Measurements from ENCODE around the gene ARL1. TPM values are rescaled to one million over a fixed set of nuclear protein-coding genes. Genes with fewer than 3 reads are reported as not detected.
A peak's percentile ranks its signal among the peaks of the same experiment; 100 is the strongest.
"Not testable (repeated sequence)": the region's sequence is repeated elsewhere in the genome, so short reads cannot be mapped to it uniquely, and the experiment has no call there.

Gene ARL1
- 92.6 TPM for total RNA-seq
- long read RNA-seq, transcript ARL1-201 (6 exons, 3,241 nt) = major isoform, 99 of 112 reads
- long read RNA-seq, partial matches to known transcripts = 1 of 112 reads
- long read RNA-seq, other reads (novel, unspliced or antisense) = 9 of 112 reads

- peak; percentile 94 for DNase-seq (ENCODE audit: low spot score)
- intact Hi-C loops (cut with DNase I) = loop anchor here (5.0 kb wide), 2 partner anchors 290 to 420 kb away; partner anchors contain the start of gene CHPT1
Observed at GRCh38 chr12:101407436-101408345, at the start of gene ARL1. ARL1 (minus strand) TSS chr12:101407772; CDS start chr12:101407645, 127 bp downstream.

GRCh38 chr12:101455685-101456084 lies 48.1 kb upstream of the ARL1 start:
- DNase-seq (ENCODE audit: low spot score) = no peak
- intact Hi-C loops (cut with DNase I) = no loop called here

- intact Hi-C loops (cut with DNase I) = no loop called here
- no peak for DNase-seq (ENCODE audit: low spot score)
Observed at GRCh38 chr12:101441461-101442224, 34.1 kb upstream of the ARL1 start.

DNA sequence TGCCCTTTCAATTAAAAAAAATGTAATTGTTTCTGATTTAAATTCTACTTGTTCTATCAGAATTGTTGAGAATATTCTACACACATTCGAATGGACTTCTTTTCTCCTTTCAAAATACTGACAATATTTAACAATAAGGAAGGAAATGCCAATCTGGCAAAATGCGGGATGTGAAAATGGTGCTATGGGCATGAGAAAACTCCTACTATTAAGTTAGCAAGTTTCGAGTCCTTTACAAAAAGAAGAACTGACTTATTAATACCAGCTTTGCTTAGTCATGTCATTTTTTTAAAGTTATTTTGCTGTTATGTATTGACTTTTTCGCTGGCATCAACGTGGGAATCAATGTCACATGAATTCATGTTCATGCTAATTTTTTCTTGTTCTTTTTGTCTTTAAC lies 31.7 kb upstream of the ARL1 start:
- intact Hi-C loops (cut with DNase I) = no loop called here
- no peak for DNase-seq (ENCODE audit: low spot score)

DNA sequence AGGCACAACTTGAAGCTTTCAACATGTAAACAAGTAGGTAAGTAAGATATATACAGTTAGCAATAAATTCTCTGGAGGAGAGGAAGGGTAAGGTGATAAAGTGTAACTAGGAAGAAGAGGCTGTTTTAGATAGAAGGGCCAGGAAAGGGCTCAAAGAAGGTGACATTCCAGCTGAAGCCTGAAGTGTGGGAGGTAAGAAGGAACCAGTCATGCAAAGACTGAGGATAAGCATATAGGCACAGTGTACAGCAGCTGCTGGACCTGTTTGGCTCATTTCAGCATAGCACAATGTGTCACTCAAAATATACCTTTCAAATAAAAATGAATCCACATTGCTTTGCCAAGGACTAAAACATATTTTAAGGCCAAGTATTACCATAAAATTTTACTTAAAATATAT lies 28.6 kb upstream of the ARL1 start:
- DNase-seq (ENCODE audit: low spot score) = no peak
- intact Hi-C loops (cut with DNase I) = no loop called here

- DNase-seq (ENCODE audit: low spot score) = no peak
- intact Hi-C loops (cut with DNase I) = no loop called here
Observed at GRCh38 chr12:101430456-101430855, 22.9 kb upstream of the ARL1 start.

GRCh38 chr12:101424620-101425019 lies 17.0 kb upstream of the ARL1 start:
- intact Hi-C loops (cut with DNase I) = no loop called here
- no peak for DNase-seq (ENCODE audit: low spot score)

- intact Hi-C loops (cut with DNase I) = not testable (repeated sequence)
Observed at GRCh38 chr12:101422066-101422465, 14.5 kb upstream of the ARL1 start.

GRCh38 chr12:101415228-101415627 lies 7.7 kb upstream of the ARL1 start:
- DNase-seq (ENCODE audit: low spot score) = no peak
- intact Hi-C loops (cut with DNase I) = loop anchor here (10.0 kb wide), 1 partner anchor 350 kb away; no protein-coding TSS in a partner anchor

More at GRCh38 chr12:101422066-101422465, 14.5 kb upstream of the ARL1 start:
- not testable (repeated sequence) for DNase-seq (ENCODE audit: low spot score)

- DNase-seq (ENCODE audit: low spot score) = no peak
- intact Hi-C loops (cut with DNase I) = loop anchor here (10.0 kb wide), 1 partner anchor 350 kb away; no protein-coding TSS in a partner anchor
Observed at GRCh38 chr12:101414533-101415119, 7.1 kb upstream of the ARL1 start.

GRCh38 chr12:101410169-101410568 lies 2.6 kb upstream of the ARL1 start:
- not testable (repeated sequence) for DNase-seq (ENCODE audit: low spot score)
- intact Hi-C loops (cut with DNase I) = loop anchor here (10.0 kb wide), 1 partner anchor 355 kb away; no protein-coding TSS in a partner anchor

DNA sequence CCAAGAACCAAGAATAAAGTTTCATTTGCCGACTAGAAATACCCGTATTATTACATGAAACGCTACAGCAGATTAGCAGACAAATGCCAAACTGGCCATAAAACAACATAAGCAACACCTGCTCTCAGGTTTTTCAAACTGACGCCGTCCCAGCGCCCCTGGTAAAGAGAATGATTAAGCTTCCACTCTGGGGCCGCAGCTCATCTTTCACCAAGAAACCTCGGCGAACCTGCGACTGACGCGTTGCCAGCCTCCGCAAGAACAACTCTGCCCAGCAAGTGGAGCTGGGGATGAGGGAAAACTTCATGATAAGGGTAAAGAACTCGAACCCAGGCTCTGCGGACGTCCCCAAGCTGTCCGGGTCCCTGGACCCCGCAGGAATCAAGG lies 530 bp downstream of the ARL1 start:
- intact Hi-C loops (cut with DNase I) = loop anchor here (5.0 kb wide), 2 partner anchors 290 to 420 kb away; partner anchors contain the start of gene CHPT1
- peak; percentile 75 for DNase-seq (ENCODE audit: low spot score)

DNA sequence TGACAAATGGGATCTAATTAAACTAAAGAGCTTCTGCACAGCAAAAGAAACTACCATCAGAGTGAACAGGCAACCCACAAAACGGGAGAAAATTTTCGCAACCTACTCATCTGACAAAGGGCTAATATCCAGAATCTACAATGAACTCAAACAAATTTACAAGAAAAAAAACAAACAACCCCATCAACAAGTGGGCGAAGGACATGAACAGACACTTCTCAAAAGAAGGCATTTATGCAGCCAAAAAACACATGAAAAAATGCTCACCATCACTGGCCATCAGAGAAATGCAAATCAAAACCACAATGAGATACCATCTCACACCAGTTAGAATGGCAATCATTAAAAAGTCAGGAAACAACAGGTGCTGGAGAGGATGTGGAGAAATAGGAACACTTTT lies 16.4 kb downstream of the ARL1 start:
- DNase-seq (ENCODE audit: low spot score); intact Hi-C loops (cut with DNase I): not testable (repeated sequence)

DNA sequence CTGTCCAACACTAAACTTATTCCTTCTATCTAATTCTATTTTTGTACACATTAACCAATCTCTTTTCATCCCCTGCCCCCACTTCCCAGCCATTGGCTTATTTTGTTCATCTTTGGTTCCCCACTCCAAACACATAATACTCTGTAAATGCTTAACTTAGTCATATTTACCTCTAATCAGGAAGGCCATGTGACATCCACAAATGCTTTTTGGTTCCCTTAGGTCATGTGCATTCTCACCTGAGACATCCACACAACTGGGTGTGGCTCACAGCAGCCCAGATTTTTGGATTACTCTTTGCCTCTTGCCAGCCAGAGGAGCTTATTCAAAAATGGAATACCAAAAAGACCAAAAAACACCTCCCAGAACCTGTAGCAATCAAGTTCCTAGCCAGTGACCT lies 28.4 kb downstream of the ARL1 start:
- intact Hi-C loops (cut with DNase I) = no loop called here
- no peak for DNase-seq (ENCODE audit: low spot score)

- intact Hi-C loops (cut with DNase I) = no loop called here
- no peak for DNase-seq (ENCODE audit: low spot score)
Observed at GRCh38 chr12:101375573-101375972, 32.0 kb downstream of the ARL1 start.

DNA sequence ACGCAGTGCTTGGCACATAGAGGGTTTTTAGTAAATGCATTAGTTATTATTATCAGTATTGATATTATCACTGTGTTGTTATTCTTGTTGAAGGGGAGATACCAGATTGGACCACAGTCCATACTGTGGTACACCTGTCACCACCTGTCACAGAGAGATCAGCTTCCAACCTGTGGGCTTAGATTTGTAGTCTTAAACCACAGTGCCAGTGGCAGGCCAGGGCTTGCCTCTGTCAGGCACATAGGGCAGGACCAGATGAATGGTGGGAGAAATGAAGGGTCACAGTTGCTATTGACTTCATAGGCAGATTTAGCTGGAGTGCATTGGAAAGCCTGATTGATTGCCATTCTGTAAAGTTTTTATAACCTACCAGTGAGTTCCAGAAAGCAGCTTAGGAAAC lies 35.1 kb downstream of the ARL1 start:
- DNase-seq (ENCODE audit: low spot score) = no peak
- intact Hi-C loops (cut with DNase I) = no loop called here

- no peak for DNase-seq (ENCODE audit: low spot score)
- intact Hi-C loops (cut with DNase I) = no loop called here
Observed at GRCh38 chr12:101368016-101368415, 39.6 kb downstream of the ARL1 start.

- intact Hi-C loops (cut with DNase I) = no loop called here
- no peak for DNase-seq (ENCODE audit: low spot score)
Observed at GRCh38 chr12:101361455-101361854, 46.1 kb downstream of the ARL1 start.

DNA sequence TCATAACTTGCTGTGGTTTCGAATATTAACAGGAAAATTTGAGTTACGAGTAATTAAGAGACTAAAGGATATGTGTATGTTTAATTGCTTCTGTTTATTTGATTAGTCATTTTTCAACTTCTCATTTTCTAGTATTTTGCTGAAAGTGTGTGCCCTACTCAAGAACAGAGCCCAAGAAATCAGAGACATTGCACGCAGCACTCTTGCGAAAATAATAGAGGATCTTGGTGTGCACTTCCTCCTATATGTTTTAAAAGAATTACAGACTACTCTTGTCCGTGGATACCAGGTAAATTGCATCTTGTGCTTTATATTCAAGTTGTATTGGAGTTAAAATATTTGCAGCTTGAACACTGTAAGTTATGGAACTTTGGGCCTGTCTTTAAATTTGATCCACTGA lies 50.8 kb downstream of the ARL1 start:
- intact Hi-C loops (cut with DNase I) = no loop called here
- DNase-seq (ENCODE audit: low spot score) = no peak

DNA sequence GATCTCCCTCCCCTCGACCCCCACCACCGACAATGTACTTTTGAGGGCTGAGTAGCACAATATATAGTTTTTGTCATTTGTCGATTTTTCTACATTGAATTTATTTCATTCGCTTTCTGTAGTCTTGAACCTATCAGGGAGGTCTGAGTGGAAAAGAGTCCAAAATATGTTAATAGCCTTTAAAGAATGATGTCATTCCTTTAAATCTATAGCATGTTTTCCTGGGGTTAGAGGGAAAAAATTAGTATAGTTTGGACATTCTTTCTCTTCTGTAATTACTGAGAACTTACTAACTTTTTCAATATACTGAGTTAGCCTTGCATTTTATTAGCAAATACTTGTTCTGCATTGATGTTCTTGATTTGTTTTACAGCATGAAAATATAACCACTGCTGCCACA lies 55.9 kb downstream of the ARL1 start:
- DNase-seq (ENCODE audit: low spot score) = no peak
- intact Hi-C loops (cut with DNase I) = no loop called here
